Measurements from ENCODE around the gene PRDM15.

Gene PRDM15

GRCh38 chr21:41780337-41781049 is 98.7 kb downstream of the PRDM15 start:
- no peak for DNase-seq (ENCODE audit: low read depth, low spot score)

GRCh38 chr21:41779659-41780058 is 99.5 kb downstream of the PRDM15 start:
- no peak for DNase-seq (ENCODE audit: low read depth, low spot score)

GRCh38 chr21:41778930-41779600 is 100.1 kb downstream of the PRDM15 start:
- DNase-seq (ENCODE audit: low read depth, low spot score): no peak

- peak; percentile 96 for DNase-seq (ENCODE audit: low read depth, low spot score)
These were observed 101.0 kb downstream of the PRDM15 start for GRCh38 chr21:41777951-41778815.

GRCh38 chr21:41776778-41777177 is 102.4 kb downstream of the PRDM15 start:
- DNase-seq (ENCODE audit: low read depth, low spot score): no peak

- no peak for DNase-seq (ENCODE audit: low read depth, low spot score)
These were observed 104.0 kb downstream of the PRDM15 start for GRCh38 chr21:41775149-41775472.

- no peak for DNase-seq (ENCODE audit: low read depth, low spot score)
These were observed 104.5 kb downstream of the PRDM15 start for GRCh38 chr21:41774467-41775148.

- no peak for DNase-seq (ENCODE audit: low read depth, low spot score)
These were observed 106.6 kb downstream of the PRDM15 start for GRCh38 chr21:41772351-41773080.

- no peak for DNase-seq (ENCODE audit: low read depth, low spot score)
These were observed 107.6 kb downstream of the PRDM15 start for GRCh38 chr21:41771625-41771945.

- no peak for DNase-seq (ENCODE audit: low read depth, low spot score)
These were observed 108.1 kb downstream of the PRDM15 start for GRCh38 chr21:41770901-41771624.

- DNase-seq (ENCODE audit: low read depth, low spot score): no peak
These were observed 109.2 kb downstream of the PRDM15 start for GRCh38 chr21:41769933-41770332.

GRCh38 chr21:41769521-41769920 is 109.6 kb downstream of the PRDM15 start:
- no peak for DNase-seq (ENCODE audit: low read depth, low spot score)

GRCh38 chr21:41769111-41769510 is 110.0 kb downstream of the PRDM15 start:
- DNase-seq (ENCODE audit: low read depth, low spot score): no peak

- peak; percentile 81 for DNase-seq (ENCODE audit: low read depth, low spot score)
These were observed 110.6 kb downstream of the PRDM15 start for GRCh38 chr21:41768437-41769042.

- peak; percentile 66 for DNase-seq (ENCODE audit: low read depth, low spot score)
These were observed 111.3 kb downstream of the PRDM15 start for GRCh38 chr21:41767606-41768436.

- DNase-seq (ENCODE audit: low read depth, low spot score): peak; percentile 87
These were observed 112.1 kb downstream of the PRDM15 start, which contains the start of gene RIPK4 for GRCh38 chr21:41766883-41767605. RIPK4 (minus strand) TSS chr21:41767052; CDS start chr21:41767041, 11 bp downstream.

GRCh38 chr21:41765973-41766882 is 112.9 kb downstream of the PRDM15 start:
- peak; percentile 61 for DNase-seq (ENCODE audit: low read depth, low spot score)
